A549 (cell line): ENCODE results near the gene UTP18. TPM values are rescaled to one million over a fixed set of nuclear protein-coding genes. Genes with fewer than 3 reads are reported as not detected.
"Not testable (repeated sequence)": the region's sequence is repeated elsewhere in the genome, so short reads cannot be mapped to it uniquely, and the experiment has no call there.

ENCODE experiments used
- ATAC-seq, 2 experiments: fragments of 200-7000 bp in 1 of 2; fragments of >200 bp in 1 of 2; cut with Nextera tagmentation in 1 of 2; cut with Tn5 transposase in 1 of 2; 3 replicates each; pipeline versions ENCODE4 v1.8.0 to v1.9.1; 2018 to 2020; ENCODE audit warnings: mild to moderate bottlenecking in 1 of 2, moderate library complexity in 1 of 2
- CTCF ChIA-PET: fragments of 300-600 bp; sonication (Branson Sonifier 250); formaldehyde crosslinking; extraction: SDS; loops from one replicate; lab custom pipeline; 2021; ENCODE audit warnings: antibody characterized with exemption, inconsistent platforms; lab: Yijun Ruan, JAX
- POLR2A ChIA-PET: fragments of 350-600 bp; formaldehyde crosslinking; extraction: SDS; loops from one replicate; lab custom pipeline; 2021; ENCODE audit warnings: antibody characterized with exemption, inconsistent platforms; lab: Yijun Ruan, JAX
- DNase-seq, 2 experiments: peaks; one replicate each; pipeline versions ENCODE4 v3.0.0 to v3.0.0-alpha.2; 2011 to 2016; ENCODE audit warnings: low read depth in 1 of 2, low spot score in 1 of 2
- FAIRE-seq: peaks from 2 replicates; lab custom pipeline; 2011; peaks lifted over from hg19 to GRCh38; lab: Jason Lieb, UNC
- H3K27ac ChIP-seq, 2 experiments: fragments of >200 bp; sonication (Bioruptor Twin); formaldehyde crosslinking; 3 replicates each; pipeline ENCODE4 v1.5.1; 2016 to 2017
- H3K4me1 ChIP-seq: fragments of >200 bp; sonication (Bioruptor Twin); formaldehyde crosslinking; 3 replicates; pipeline ENCODE4 v1.6.1; 2016
- H3K4me2 ChIP-seq: fragments of >200 bp; sonication (Bioruptor Twin); formaldehyde crosslinking; 3 replicates; pipeline ENCODE4 v1.6.1; 2016
- H3K4me3 ChIP-seq: fragments of >200 bp; sonication (Bioruptor Twin); formaldehyde crosslinking; 3 replicates; pipeline ENCODE4 v1.5.1; 2016
- H3K9me3 ChIP-seq: fragments of >200 bp; sonication (Bioruptor Twin); formaldehyde crosslinking; 3 replicates; pipeline ENCODE4 v1.6.1; 2016
- CEBPB ChIP-seq, 2 experiments: fragments of >200 bp in 1 of 2; sonication (Bioruptor Twin) in 1 of 2; formaldehyde crosslinking in 1 of 2; IDR thresholded peaks; 2 replicates each; pipeline ENCODE4 v1.6.1; 2012 to 2016
- EHF ChIP-seq: fragments of 250-450 bp; sonication (Bioruptor Pico); IDR thresholded peaks from 2 replicates; pipeline ENCODE4 v1.5.0; 2020; ENCODE audit warnings: mild to moderate bottlenecking
- FOSB ChIP-seq: fragments of 250-450 bp; sonication (Bioruptor Pico); IDR thresholded peaks from 2 replicates; pipeline ENCODE4 v1.5.0; 2020; ENCODE audit warnings: mild to moderate bottlenecking, moderate library complexity
- FOXS1 ChIP-seq: fragments of 250-450 bp; sonication (Bioruptor Pico); IDR thresholded peaks from 2 replicates; pipeline ENCODE4 v1.5.0; 2020; ENCODE audit warnings: mild to moderate bottlenecking, moderate library complexity
- GATA3 ChIP-seq: IDR thresholded peaks from 2 replicates; pipeline ENCODE4 v1.6.1; 2012; ENCODE audit warnings: borderline replicate concordance
- HDAC2 ChIP-seq: fragments of 200-600 bp; sonication (generic); IDR thresholded peaks from 2 replicates; pipeline ENCODE4 v1.6.1; 2016
- HOXA7 ChIP-seq: fragments of 250-450 bp; sonication (Bioruptor Pico); IDR thresholded peaks from 2 replicates; pipeline ENCODE4 v1.5.0; 2020; ENCODE audit warnings: mild to moderate bottlenecking, moderate library complexity
- HOXB13 ChIP-seq: fragments of 250-450 bp; sonication (Bioruptor Pico); IDR thresholded peaks from 2 replicates; pipeline ENCODE4 v1.5.0; 2020; ENCODE audit warnings: low read depth, mild to moderate bottlenecking, moderate library complexity
- JUN ChIP-seq, 2 experiments: fragments of >200 bp; sonication (Bioruptor Twin); formaldehyde crosslinking; IDR thresholded peaks; 2 replicates in 1 of 2; 3 replicates in 1 of 2; pipeline ENCODE4 v1.6.1; 2016 to 2017
- JUNB ChIP-seq: fragments of >200 bp; sonication (Bioruptor Twin); formaldehyde crosslinking; IDR thresholded peaks from 2 replicates; pipeline ENCODE4 v1.6.1; 2016
- KDM5A ChIP-seq: fragments of 200-600 bp; sonication (generic); IDR thresholded peaks from 2 replicates; pipeline ENCODE4 v1.6.1; 2016; ENCODE audit warnings: antibody characterized with exemption, mild to moderate bottlenecking
- MAZ ChIP-seq: fragments of 150-350 bp; IDR thresholded peaks from 2 replicates; pipeline ENCODE4 v1.6.1; 2014; ENCODE audit warnings: antibody characterized with exemption, low read depth, low read length, borderline replicate concordance
- MYC ChIP-seq: IDR thresholded peaks from 2 replicates; pipeline ENCODE4 v1.6.1; 2012; ENCODE audit warnings: mild to moderate bottlenecking, inconsistent platforms, low read length, improper control_type of control experiment, borderline replicate concordance
- NFE2L2 ChIP-seq: fragments of 150-350 bp; conservative IDR thresholded peaks from 2 replicates; pipeline ENCODE4 v1.6.1; 2014; ENCODE audit warnings: low read length
- PHF8 ChIP-seq: fragments of 200-600 bp; sonication (generic); IDR thresholded peaks from 2 replicates; pipeline ENCODE4 v1.6.1; 2016; ENCODE audit warnings: low read depth, mild to moderate bottlenecking, antibody characterized with exemption, moderate library complexity, borderline replicate concordance
- POLR2AphosphoS2 ChIP-seq: conservative IDR thresholded peaks from 2 replicates; pipeline ENCODE4 v1.6.1; 2012; ENCODE audit warnings: low read length, improper control_type of control experiment, inconsistent platforms
- RAD21 ChIP-seq, 2 experiments: fragments of >200 bp in 1 of 2; sonication (Bioruptor Twin) in 1 of 2; formaldehyde crosslinking in 1 of 2; IDR thresholded peaks in 1 of 2; conservative IDR thresholded peaks in 1 of 2; 2 replicates in 1 of 2; 3 replicates in 1 of 2; pipeline ENCODE4 v1.6.1; 2012 to 2018; ENCODE audit warnings: inconsistent platforms in 1 of 2
- RARB ChIP-seq: fragments of 250-450 bp; sonication (Bioruptor Pico); IDR thresholded peaks from 2 replicates; pipeline ENCODE4 v1.8.0; 2021; ENCODE audit warnings: mild to moderate bottlenecking, moderate library complexity
- RCOR1 ChIP-seq: fragments of 150-350 bp; IDR thresholded peaks from 2 replicates; pipeline ENCODE4 v1.6.1; 2014; ENCODE audit warnings: antibody characterized with exemption, low read length, low read depth
- TP53 ChIP-seq: fragments of 250-450 bp; sonication (Bioruptor Pico); IDR thresholded peaks from 2 replicates; pipeline ENCODE4 v1.5.0; 2021; ENCODE audit warnings: mild to moderate bottlenecking, moderate library complexity
- ZNF302 ChIP-seq: fragments of 250-450 bp; sonication (Bioruptor Pico); IDR thresholded peaks from 2 replicates; pipeline ENCODE4 v1.9.0; 2021; ENCODE audit warnings: inconsistent platforms, mild to moderate bottlenecking, moderate library complexity
- WGBS: methylation state at CpG from one replicate; pipeline ENCODE4 v1.1.6; 2017; ENCODE audit errors: missing lambda C conversion rate; 5-methylcytosine and 5-hydroxymethylcytosine counted together
- polyA plus RNA-seq, 4 experiments: library from polyadenylated mRNA; depleted of rRNA in 3 of 4; stranded (reverse); fragments of >200 nt; fragmentation: RNase III in 1 of 4; extraction: RNeasy Plus Mini Kit Qiagen cat#74134 plus additional on column Dnase treatment in 1 of 4; gene quantifications; 2 replicates in 3 of 4; 3 replicates in 1 of 4; pipeline ENCODE4 v1.2.3, GENCODE V29; 2011 to 2017
- TF ChIP-seq, protein P1 (sequence below): fragments of >200 bp; sonication (Bioruptor Twin); formaldehyde crosslinking; IDR thresholded peaks from 3 replicates; pipeline ENCODE4 v1.5.1; 2016
- TF ChIP-seq, protein P2 (sequence below): IDR thresholded peaks from 2 replicates; pipeline ENCODE4 v1.6.1; 2012
- TF ChIP-seq, protein P3 (sequence below): fragments of >200 bp; sonication (Bioruptor Twin); formaldehyde crosslinking; IDR thresholded peaks from 2 replicates; pipeline ENCODE4 v1.6.1; 2016
- TF ChIP-seq, protein P4 (sequence below): fragments of 250-450 bp; sonication (Bioruptor Pico); IDR thresholded peaks from 2 replicates; pipeline ENCODE4 v1.5.0; 2020; ENCODE audit warnings: low read depth, mild to moderate bottlenecking, moderate library complexity

The UTP18 gene
- polyA plus RNA-seq, 2 of the 4 experiments (the other 2 are of a cell fraction) = 79.1 to 96.7 TPM

DNA sequence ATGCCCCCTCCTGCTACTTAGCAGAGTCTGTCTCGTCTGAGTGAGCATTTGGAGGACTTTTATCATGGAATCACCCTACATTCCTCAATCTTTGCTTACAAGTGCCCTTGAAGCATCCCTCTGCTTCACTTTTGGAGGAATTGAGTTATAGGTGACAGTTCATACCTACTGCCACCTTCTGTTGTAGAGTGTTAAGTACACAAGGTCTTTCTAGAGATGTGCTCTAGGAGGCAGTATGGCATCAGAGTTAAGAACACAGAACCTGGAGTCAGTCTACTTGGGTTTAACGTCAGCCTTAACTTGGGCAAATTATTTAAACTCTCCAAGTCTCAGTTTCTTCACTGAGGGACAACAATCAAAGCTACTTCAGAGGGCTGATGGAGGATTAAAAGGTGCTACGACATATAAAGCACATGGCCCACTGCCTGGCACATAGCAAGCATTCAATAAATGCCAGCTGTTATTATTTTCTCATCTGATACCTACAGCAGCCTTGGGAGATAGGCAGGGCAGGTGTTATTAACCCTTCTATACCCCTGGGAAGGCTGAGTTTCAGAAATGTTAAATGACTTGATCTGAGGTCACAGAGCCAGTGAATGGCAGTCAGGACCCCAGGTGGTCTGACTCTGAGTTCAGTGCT, 62.2 kb downstream of the UTP18 start:
- H3K4me3 ChIP-seq = no peak overlapping the region
- 7% methylated on average over 3 of the region's 3 CpGs for WGBS
- DNase-seq (peak; percentile 30 to 70), FAIRE-seq (peak; percentile 89), ATAC-seq (peak; percentile 93 to 95)
- peaks cover 16% of the 10 kb centered on the region for H3K9me3 ChIP-seq
- ChIA-PET CTCF (interaction anchor here (0.9 to 1.0 kb wide), 2 partner anchors 16 to 49 kb away, joined by 3 to 4 read pairs; no protein-coding TSS in a partner anchor), POLR2A (no interaction called here)
- no peak overlapping the region for H3K27ac ChIP-seq
- TF ChIP-seq RAD21 (conservative IDR thresholded peaks at IDR 0.05 in 1 of 2, IDR thresholded peaks at IDR 0.05 in 1 of 2) (peak; percentile 56 to 77), RCOR1 (no peak), PHF8 (no peak), NFE2L2 (no peak), EHF (CRISPR knock-in tag) (no peak), MAZ (no peak), ZNF302 (no peak), HDAC2 (no peak)
- TF ChIP-seq, protein P1, sequence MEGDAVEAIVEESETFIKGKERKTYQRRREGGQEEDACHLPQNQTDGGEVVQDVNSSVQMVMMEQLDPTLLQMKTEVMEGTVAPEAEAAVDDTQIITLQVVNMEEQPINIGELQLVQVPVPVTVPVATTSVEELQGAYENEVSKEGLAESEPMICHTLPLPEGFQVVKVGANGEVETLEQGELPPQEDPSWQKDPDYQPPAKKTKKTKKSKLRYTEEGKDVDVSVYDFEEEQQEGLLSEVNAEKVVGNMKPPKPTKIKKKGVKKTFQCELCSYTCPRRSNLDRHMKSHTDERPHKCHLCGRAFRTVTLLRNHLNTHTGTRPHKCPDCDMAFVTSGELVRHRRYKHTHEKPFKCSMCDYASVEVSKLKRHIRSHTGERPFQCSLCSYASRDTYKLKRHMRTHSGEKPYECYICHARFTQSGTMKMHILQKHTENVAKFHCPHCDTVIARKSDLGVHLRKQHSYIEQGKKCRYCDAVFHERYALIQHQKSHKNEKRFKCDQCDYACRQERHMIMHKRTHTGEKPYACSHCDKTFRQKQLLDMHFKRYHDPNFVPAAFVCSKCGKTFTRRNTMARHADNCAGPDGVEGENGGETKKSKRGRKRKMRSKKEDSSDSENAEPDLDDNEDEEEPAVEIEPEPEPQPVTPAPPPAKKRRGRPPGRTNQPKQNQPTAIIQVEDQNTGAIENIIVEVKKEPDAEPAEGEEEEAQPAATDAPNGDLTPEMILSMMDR = peak; percentile 63
- TF ChIP-seq, protein P2, sequence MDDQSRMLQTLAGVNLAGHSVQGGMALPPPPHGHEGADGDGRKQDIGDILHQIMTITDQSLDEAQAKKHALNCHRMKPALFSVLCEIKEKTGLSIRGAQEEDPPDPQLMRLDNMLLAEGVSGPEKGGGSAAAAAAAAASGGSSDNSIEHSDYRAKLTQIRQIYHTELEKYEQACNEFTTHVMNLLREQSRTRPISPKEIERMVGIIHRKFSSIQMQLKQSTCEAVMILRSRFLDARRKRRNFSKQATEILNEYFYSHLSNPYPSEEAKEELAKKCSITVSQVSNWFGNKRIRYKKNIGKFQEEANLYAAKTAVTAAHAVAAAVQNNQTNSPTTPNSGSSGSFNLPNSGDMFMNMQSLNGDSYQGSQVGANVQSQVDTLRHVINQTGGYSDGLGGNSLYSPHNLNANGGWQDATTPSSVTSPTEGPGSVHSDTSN = no peak
- no peak overlapping the region for H3K4me2 ChIP-seq
- H3K4me1 ChIP-seq = no peaks in the 10 kb centered on the region

DNA sequence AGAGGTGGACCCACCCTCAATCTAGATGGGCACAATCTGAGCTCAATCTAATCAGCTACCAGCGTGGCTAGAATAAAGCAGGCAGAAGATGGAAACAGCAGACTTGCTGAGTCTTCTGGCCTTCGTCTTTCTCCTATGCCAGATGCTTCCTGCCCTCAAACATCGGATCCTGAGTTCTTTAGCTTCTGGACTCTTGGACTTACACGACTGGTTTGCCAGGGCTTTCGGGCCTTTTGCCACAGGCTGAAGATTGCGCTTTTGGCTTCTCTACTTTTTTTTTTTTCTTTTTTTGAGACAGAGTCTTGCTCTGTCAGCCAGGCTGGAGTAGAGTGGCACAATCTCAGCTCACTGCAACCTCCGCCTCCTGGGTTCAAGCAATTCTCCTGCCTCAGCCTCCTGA, 65.1 kb downstream of the UTP18 start:
- no peak for ATAC-seq
- Histone ChIP-seq H3K9me3 (peaks cover 1% of the 10 kb centered on the region; the same call in 1 of the 3 replicates), H3K27ac (no peak overlapping the region), H3K4me1 (no peaks in the 10 kb centered on the region)
- FAIRE-seq = no peak
- POLR2A ChIA-PET = no interaction called here
- TF ChIP-seq, protein P3, sequence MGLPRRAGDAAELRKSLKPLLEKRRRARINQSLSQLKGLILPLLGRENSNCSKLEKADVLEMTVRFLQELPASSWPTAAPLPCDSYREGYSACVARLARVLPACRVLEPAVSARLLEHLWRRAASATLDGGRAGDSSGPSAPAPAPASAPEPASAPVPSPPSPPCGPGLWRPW = no peak
- TF ChIP-seq, protein P4, sequence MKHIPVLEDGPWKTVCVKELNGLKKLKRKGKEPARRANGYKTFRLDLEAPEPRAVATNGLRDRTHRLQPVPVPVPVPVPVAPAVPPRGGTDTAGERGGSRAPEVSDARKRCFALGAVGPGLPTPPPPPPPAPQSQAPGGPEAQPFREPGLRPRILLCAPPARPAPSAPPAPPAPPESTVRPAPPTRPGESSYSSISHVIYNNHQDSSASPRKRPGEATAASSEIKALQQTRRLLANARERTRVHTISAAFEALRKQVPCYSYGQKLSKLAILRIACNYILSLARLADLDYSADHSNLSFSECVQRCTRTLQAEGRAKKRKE = no peak
- TF ChIP-seq CEBPB (IDR thresholded peaks at IDR 0.05) (no peak), HOXB13 (CRISPR knock-in tag) (no peak), FOSB (CRISPR knock-in tag) (no peak), MAZ (no peak), HOXA7 (CRISPR knock-in tag) (no peak), TP53 (CRISPR knock-in tag) (no peak), JUN (IDR thresholded peaks at IDR 0.05) (no peak), GATA3 (no peak), POLR2AphosphoS2 (no peak), JUNB (no peak), MYC (no peak), NFE2L2 (no peak), FOXS1 (CRISPR knock-in tag) (no peak), RARB (no peak), RCOR1 (no peak), KDM5A (no peak)
- TF ChIP-seq, all 56 proteins: peak for 0
- DNase-seq = no peak
- Histone ChIP-seq H3K4me3 (no peak overlapping the region), H3K4me2 (no peak overlapping the region)
- WGBS = 36% methylated on average over 7 of the region's 7 CpGs
- CTCF ChIA-PET = interaction anchor here (0.6 kb wide), 1 partner anchor 97 kb away, joined by 3 read pairs; no protein-coding TSS in a partner anchor

DNA sequence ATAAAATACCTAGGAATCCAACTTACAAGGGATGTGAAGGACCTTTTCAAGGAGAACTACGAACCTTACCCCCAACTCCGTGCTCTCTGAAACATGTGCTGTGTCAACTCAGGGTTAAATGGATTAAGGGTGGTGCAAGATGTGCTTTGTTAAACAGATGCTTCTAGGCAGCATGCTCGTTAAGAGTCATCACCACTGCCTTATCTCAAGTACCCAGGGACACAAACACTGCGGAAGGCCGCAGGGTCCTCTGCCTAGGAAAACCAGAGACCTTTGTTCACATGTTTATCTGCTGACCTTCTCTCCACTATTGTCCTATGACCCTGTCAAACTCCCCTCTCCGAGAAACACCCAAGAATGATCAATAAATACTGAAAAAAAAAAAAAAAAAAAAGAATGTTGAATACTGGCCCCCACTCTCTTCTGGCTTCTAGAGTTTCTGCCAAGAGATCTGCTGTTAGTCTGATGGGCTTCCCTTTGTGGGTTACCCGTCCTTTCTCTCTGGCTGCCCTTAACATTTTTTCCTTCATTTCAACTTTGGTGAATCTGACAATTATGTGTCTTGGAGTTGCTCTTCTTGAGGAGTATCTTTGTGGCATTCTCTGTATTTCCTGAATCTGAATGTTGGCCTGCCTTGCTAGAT, 70.6 kb downstream of the UTP18 start:
- DNase-seq, H3K4me2 ChIP-seq, POLR2A ChIA-PET, H3K27ac ChIP-seq, H3K4me3 ChIP-seq, CTCF ChIA-PET, FAIRE-seq, ATAC-seq, H3K9me3 ChIP-seq, H3K4me1 ChIP-seq: not testable (repeated sequence)
- WGBS = 30% methylated on average over 7 of the region's 7 CpGs
